Iris pigment epithelial cell (primary cell): ENCODE results near the gene SOX9.

Experiments
- DNase-seq: peaks from one replicate; pipeline ENCODE4 v3.0.0-alpha.2; 2011; ENCODE audit warnings: low read depth

SOX9 gene

DNA sequence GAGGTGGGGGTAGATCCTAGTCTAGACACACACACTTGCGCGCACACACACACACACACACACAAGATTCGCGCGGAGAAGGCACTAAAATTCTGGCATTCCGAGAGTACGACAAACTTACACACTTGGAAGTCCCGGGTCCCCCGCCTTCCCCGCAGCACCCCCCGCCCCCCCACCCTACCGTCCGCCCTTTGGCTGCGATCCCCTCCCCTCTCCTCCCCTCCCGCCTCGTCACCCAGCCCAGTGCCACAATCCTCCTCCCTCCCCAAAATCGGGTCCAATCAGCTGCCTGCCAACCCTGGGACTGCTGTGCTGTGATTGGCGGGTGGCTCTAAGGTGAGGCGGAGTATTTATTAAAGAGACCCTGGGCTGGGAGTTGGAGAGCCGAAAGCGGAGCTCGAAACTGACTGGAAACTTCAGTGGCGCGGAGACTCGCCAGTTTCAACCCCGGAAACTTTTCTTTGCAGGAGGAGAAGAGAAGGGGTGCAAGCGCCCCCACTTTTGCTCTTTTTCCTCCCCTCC lies at the start of gene SOX9:
Gene SOX9, plus strand, starts transcription at position 379 of the 522 bp plus-strand sequence. CDS start 372 bp downstream, outside the sequence.
- DNase-seq = peak; percentile 89

DNA sequence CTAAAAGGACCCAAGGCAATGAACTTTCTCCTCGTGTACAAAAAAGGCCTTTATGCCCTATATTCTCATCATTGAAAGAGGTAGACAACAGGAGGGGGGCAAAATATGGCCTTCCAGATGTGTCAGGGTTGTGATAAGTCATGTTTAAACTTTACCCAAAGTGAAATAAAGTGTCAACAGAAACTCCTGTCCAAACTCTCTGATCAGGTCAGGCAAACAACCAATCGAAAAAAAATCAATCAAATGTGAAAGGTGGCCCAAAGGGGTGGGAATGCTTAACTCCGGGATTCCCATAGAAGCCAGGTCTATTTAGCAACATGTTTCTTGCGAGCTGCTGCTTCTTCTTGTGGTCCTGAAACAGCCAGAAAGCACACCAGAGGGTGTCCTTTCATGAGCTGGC lies 49.5 kb upstream of the SOX9 start:
- no peak for DNase-seq

DNA sequence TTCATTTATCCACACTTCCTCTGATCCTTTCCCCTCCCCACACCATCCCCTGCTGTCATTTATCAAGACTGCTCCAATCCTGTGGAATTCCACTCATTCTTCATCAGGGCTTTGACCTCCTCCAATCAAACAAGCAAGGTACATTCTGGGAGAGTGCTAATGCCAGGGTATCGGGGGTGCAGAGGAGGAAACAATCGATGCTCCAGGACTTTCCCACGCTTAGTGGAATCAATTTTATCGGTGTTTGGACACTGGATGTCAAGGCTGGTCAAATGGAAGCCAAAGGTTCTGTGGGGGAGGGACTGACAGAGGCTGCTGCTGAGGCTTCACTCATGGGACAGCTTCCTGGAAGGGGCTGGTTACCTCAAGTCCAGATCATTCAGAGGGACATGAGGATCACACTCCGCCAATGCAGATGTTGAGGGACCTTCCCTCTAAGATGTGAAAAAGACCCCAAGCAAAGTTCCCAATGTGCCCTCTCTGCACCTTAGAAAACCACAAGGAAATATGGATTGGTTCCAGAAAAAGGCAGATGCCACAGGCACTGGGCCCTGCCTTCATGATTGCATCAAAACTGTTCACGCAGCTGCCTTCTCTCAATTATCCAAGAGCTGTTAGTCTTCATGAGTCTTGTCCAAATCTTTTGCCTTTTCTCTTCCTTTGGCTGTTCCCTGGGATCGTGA lies 44.7 kb upstream of the SOX9 start:
- no peak for DNase-seq

DNA sequence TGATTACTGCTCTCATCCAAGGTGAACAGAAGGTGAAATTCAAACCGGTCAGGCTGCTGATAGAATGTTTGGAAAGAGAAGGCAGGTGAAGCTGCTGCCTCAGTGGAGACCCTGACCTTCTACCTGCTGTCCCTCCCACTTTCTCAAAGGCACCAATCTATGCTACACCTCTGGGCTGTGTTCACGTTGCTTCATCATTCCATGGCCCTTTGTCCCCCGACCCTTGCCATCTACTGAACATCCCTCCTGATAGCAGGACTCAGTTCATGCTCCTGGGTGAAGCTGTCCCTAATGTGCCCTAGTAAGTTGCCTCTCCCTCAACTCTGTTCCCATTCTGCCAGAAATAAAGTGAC lies 44.2 kb upstream of the SOX9 start:
- DNase-seq = no peak

DNA sequence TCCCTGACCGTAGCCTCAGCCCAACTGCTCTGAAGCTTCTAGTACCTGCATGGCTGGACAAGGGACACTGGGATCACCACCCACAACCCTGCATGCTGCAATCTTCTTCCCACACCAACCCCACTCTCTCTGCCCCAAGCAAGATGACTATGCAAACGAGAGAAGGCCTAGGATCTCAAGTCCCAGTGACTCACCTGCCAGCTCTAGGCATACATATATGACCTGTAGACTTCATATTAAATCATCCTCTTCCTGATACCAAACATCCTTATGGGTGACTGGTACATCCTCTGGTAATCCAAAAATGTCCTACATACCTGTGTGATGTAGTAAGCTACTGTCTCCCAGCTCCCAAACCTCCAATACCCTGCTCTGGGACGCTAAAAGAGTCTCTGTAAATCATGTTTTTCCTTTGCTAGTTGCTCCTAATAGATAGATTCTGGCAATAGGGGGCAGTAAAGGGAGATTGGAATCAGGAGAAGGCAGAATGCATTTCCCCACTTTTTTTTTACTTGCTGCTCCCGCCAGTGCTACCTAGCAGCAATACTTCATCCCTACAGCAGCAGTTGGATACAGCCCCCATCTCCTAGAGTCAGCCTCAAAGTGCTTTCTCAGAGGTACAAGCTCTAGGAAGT lies 43.4 kb upstream of the SOX9 start:
- DNase-seq = no peak

DNA sequence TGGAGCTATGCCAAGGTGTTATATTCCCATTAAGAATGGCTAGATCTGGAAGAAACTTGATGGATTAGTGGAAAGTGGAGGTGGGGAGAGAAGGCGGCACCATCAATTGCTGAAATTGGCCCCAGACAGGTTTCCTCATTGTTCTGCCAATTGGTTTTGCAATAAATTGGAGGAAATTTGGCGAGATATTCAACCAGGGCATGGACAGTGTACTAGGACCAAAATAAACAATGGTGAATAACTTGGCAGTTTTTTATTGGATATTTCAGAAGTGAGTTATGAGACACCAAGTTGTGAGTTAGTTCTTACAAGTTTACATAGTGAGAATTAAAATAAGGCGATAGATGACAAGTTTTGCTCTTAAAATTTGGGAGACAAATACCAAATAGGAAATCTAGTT lies 41.1 kb upstream of the SOX9 start:
- no peak for DNase-seq

DNA sequence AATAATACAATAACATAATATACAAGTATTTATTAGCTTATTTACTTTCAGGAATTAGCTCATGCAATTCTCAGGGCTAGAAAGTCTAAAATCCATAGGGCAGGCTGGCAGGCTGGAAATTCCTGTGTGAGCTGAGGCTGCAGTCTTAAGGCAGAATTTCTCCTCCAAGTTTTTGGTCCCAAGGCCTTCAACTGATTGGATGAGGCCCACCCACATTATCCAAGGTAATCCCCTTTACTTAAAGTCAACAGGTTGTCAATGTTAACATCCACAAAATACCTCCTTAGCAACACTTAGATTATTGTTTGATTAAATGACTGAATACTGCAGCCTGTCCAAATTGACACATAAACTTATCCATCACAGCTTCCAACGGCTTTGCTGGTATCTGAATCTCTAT lies 32.9 kb upstream of the SOX9 start:
- DNase-seq = no peak

DNA sequence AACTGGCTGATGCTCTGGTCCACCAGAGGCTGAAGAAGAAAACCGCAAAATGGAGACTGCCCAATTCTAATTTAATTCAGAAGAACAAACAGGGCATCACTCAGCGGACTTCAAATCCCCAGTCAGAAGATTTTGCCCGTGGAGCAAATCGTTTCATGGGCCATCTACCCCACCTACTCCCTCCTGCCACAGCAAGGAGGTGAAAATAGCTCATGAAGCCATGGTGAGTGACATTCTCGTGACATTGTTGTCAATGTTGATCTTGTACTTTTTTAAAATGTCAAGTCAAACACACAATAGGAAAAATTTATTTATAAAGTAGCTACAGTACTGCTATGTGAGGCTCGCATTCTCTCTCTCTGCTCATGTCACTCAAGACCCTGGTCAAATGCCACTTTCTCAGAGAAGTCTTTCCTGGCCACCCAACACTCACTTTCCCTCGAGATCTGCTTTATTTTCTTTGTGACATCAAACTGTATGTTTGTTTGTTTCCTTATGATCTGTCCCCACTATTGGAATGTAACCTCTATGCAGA lies 31.3 kb upstream of the SOX9 start:
- DNase-seq = no peak

DNA sequence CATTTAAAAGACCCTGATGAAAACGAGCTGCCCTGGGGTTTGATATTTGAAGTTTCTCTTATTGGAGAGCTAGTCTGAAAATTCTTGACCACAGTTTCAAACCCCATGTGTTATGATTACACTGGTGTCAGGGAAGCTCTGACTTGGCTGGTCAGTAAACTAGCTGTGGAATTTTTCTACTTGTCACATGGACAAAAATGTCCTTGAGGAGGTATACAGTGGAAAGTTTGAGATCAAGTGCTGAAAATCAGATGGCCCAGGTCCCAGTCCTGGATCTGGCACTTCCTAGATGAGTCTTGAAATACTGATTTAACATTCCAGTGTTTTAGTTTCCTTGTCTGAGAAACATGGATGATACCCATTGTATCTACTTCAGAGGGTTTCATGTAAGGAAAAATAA lies 30.7 kb upstream of the SOX9 start:
- DNase-seq = no peak

DNA sequence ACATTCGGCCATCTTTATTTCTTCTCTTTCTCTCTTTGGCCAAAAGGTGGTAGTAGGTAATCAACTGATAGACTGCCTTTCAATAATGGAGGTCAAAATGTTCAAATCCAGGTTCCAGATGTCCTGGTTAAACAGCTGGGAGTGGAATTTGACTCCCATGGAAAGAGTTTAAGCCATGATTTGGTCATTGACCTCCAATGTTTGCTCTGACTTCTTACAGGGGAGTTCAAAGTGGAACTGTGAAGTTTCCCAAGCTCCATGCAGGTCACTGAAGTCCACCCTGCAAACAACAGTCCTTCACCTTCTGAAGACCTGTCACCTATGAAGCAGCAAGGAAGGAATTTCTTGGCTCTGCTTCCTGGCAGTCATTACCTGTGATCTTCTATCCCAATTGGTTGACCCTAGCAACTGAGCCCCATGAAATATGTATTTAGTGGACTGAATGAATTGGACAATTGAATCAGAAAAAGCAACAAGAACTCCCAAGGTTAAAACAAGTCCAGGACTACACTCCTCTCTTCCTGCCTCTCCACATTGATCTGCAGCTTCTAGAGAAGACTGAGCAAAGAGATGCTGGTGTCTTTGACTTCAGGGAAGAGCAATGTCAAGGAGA lies 28.0 kb upstream of the SOX9 start:
- DNase-seq = no peak

DNA sequence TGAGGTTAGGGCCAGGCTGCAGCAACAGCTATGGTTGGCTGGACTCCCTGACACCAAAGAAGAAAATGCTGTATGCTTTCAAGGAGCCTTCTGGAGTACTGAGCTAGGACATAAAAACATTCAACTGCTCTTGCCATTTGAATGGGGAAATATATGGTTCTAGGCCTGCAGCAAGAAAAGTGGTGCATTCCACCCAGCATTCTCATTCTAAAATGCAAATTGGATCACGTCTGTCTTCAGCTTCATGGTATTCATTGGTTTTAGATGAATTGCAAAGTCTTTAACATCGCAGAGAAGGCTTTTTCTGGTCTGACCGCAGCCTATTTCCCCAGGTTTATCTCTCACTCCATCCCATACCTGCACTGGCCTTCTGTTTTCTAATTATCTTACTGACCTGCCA lies 27.1 kb upstream of the SOX9 start:
- no peak for DNase-seq

DNA sequence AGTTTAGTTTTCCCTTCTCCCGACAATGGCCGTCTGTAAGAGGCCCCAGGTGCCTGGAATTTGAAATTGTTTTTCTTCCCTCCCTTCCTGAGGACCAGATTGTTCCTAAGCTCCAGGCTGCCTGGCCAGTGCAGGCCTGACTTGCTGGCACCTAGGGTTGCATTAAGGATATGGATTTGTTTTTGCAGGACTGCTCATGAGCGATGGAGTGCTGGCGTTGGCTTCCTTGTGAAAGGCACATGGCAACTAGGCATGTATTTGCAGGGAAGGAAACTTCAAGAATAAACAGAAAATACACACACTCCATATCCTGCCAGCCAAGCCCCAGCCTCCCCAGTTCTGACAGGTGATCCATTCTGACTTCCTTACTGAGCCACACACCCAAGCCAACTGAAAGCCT lies 25.5 kb upstream of the SOX9 start:
- no peak for DNase-seq

DNA sequence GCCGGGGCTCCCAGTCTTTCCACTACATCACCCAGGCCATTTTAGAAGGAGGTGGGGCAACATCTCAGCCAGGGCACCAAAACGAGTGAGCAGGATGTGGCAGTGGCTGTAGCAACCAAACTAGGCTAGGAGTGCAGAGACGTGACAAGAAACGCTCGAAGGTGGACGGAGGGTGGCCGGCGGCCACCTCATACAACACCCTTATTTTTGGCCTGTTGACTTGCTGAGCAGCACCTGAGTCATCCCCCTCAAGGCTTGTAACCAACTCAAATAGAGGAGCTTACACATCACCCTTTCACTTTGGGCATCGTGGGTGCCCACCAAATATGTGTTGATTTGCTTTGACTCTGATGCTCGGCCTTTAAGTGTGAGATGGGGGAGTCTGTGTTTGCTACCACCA lies 23.7 kb upstream of the SOX9 start:
- DNase-seq = no peak

DNA sequence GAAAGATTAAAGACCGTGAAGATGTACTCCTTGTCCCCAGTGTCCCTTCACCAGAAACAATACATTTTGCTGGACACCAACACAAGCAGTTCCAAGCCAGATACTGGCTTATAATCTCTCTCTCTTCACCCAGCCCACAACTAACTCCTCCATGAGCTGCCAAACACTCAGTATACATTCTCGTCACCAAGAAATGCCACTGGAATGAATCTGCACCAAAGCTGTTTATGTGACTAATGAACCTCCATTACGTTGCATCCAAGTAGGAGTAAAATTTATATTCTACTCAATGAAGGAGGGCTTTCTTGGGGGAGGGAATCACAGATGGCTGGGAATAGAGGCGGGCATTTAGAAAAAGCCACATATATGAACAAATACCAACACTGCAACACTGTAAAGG lies 20.9 kb upstream of the SOX9 start:
- no peak for DNase-seq

DNA sequence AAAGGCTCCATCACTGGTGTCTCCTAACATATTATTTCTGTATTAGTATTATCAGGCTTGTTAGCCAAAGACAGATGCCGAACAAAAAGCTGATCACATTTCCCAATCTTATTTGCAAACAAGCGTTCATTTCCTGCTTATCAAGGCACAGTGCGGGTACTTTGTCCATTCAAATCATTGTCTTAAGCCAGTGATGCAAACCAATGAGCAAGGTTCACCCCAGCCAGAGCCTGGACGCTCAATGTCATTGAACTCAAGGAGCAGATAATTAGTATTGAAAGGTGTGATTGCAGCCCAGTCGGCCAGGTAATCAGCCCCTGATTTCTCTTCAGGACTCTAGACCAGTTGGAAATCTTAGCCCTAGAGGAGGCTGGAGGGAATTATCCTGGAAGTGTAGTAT lies 20.4 kb upstream of the SOX9 start:
- no peak for DNase-seq

DNA sequence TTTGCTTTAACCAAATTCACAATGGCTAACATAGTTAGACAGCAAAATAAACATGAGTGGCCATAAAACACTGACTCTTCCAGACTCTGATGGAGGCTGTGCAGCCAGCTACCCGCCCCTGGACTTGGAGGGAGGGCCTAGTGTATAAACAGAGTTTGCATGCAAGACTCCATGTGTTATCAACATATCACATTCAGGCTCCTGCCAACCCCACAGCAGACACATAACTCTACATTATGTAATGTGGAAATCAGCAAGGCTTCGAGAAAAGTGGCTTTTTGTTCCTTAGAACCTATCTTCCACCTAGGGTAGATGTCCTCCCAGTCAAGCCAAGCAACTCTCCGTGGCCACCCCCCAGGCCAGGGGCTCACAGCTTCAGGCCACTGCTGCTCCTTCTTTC lies 19.3 kb upstream of the SOX9 start:
- no peak for DNase-seq

DNA sequence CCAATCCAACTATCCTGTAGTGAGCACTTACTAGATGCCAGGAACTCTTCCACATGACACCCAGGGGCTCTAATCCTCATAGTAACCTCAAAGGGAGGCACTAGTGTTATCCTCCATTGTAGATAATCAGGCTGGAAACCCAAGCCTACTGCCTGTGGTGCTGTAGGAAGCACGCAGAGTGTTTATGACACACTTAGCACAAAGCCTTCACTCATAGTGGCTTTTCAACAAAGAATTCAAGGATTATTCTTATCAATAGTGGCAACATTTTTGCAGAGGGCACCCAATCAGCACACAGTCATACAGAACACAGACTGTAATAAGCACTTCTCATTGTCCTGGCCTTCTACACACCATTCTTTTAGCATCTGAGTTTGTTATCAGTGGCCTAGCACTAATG lies 18.5 kb upstream of the SOX9 start:
- no peak for DNase-seq

DNA sequence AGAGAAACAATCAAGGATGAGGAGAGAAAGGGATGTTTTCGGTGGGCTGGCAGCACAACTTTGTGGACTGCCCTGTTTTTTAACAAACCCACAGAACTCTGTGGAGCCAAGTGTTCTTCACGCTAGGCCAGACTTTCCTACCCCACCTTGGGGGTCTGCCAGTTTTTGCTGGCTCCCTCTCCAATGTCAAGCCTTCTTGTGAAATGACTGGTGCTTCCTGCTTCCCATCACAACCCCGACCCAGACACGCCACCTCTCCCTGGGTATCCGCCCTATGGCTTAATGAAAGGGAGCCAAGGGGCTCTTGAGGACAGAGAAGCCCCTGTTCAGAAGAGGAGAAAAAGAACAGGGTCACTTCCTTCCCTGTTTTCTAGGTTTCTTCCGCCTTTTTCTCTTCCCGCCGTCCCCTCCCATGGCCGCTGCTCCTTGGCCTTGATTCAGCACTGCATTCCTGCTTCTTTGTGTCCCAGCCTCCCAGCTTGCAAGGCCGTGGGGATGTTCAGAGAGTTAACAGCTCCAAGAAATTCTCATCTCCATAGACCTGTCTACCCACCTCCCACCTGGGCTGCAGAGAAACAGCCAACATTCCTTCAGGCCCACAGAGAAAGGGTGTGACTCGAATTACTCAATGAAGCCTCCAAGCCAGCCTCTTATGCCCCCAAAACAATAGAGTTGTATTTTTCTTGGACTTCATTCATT lies 16.5 kb upstream of the SOX9 start:
- no peak for DNase-seq

DNA sequence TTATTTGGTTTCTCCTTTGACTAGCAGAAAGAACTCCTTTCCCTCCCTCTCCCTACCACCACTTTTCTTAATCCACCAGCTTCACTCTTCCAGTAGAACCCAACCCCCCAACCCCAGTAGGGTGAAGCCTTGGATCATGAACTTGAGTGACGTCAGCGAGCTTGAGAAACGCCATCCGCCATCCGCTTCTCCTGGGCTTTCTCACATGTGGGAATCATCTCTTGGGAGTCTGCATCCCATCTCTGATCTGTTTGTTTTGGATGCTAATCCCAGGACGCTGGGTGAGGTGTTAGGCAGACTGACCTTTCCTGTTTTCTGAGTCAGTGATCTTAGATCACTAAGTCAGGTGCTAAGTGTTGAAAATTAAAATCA lies 16.0 kb upstream of the SOX9 start:
- no peak for DNase-seq

DNA sequence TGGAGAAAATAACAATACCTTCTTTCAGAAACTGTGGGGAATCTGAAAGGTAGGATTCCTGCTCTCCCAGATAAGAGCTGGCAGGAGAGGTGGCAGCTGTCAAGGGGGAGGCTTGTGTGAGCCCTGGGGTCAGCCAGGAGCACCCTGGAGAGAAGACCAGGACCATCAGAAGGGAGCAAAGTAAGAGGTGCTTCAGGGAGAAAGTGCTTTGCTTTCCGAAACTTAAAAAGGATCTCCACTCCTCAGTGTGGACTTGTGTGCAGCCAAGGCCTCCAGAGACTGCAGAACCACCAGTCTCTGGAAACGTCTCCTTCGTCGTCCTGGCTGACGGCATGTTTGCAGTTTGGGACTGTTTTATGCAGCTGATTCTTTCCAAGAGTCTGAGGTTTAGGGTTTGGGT lies 13.7 kb upstream of the SOX9 start:
- DNase-seq = no peak

DNA sequence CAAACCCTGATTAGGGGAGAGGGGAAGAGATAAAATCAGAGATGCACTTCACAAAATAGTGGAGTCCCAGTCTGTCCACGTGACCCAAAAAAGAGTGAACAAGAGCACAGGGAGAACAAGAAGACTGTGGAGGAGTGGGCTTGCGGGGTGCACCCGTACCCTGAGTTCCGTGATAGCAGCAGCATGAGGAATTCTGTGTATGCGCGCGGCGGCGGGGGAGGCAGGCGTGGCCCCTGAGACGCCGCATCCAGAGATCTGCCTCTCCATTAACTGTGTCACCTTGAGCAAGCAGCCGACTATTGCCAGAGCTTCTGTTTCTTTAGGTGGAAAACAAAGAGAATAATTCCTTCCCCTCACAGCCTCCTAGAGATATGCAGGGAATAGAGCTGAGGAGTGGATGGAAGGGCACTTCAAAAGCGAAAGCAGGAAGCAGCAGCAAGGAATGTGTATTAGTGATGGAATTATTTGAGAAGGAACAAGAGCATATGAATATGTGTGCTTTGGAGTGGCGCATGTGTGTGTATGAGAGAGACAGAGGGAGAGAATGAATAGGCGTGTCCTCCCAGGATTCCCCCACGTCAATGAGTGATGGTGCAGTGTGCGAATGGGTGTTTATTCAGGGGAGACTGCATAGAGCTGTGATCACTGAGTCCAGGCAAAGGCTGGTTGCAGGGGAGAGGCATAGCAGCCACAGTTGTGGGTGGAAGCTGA lies 10.4 kb upstream of the SOX9 start:
- no peak for DNase-seq

DNA sequence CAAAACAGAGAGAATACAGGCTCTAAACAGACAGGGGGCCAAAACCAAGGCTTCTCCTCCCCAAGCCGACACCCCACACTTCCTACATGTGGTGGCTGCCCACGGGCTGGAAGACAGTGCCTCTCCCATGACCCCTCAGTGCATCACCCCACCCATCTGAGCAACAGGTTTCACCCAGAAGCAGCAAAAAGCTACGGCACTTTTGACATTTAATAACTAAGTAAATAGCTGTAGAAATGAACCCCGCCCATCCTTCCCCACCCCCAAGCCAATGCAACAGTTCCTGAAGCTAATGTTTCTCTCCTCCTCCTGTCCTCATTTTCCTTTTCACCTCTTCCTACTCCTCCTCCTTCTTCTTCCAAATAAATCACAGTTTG lies 9.9 kb upstream of the SOX9 start:
- DNase-seq = no peak
